HEK293T (cell line): ENCODE results near the gene EDN3.

Experiments
- BHLHE40 ChIP-seq: fragments of 450-650 bp; IDR thresholded peaks from 2 replicates; pipeline ENCODE4 v1.6.1; 2016; ENCODE audit warnings: mild to moderate bottlenecking, moderate library complexity, borderline replicate concordance
- CTBP1 ChIP-seq: fragments of 450-650 bp; IDR thresholded peaks from 2 replicates; pipeline ENCODE4 v1.6.1; 2016; ENCODE audit warnings: borderline replicate concordance
- ELF4 ChIP-seq: fragments of 450-650 bp; IDR thresholded peaks from 2 replicates; pipeline ENCODE4 v1.6.1; 2017; ENCODE audit warnings: antibody characterized with exemption
- FOXK2 ChIP-seq: fragments of 450-650 bp; IDR thresholded peaks from 2 replicates; pipeline ENCODE4 v1.6.1; 2016; ENCODE audit warnings: mild to moderate bottlenecking
- FOXM1 ChIP-seq: fragments of 450-650 bp; IDR thresholded peaks from 2 replicates; pipeline ENCODE4 v1.6.1; 2017; ENCODE audit warnings: mild to moderate bottlenecking, borderline replicate concordance
- HDGF ChIP-seq: fragments of 450-650 bp; IDR thresholded peaks from 2 replicates; pipeline ENCODE4 v1.6.1; 2017; ENCODE audit warnings: antibody characterized with exemption, borderline replicate concordance
- SP1 ChIP-seq: fragments of 450-650 bp; IDR thresholded peaks from 2 replicates; pipeline ENCODE4 v1.6.1; 2017
- SUZ12 ChIP-seq: fragments of 450-650 bp; IDR thresholded peaks from 2 replicates; pipeline ENCODE4 v1.6.1; 2016; ENCODE audit warnings: mild to moderate bottlenecking
- ZNF384 ChIP-seq: fragments of 450-650 bp; IDR thresholded peaks from 2 replicates; pipeline ENCODE4 v1.6.1; 2016

- no peak for TF ChIP-seq FOXK2
- TF ChIP-seq SP1: no peak
- TF ChIP-seq HDGF: no peak
- no peak for TF ChIP-seq FOXM1
- TF ChIP-seq ELF4: no peak
- TF ChIP-seq SUZ12: no peak
- TF ChIP-seq CTBP1: no peak
- TF ChIP-seq ZNF384: no peak
- TF ChIP-seq BHLHE40: no peak
Measured at GRCh38 chr20:59359906-59360725, 59.7 kb downstream of the EDN3 start.
